OCI-LY1 (cell line): ENCODE measurements around the gene MAD2L1BP.

Experiments used
- EZH2 ChIP-seq: fragments of 200-600 bp; sonication (generic), shearing (Covaris generic); IDR thresholded peaks from 2 replicates; pipeline ENCODE4 v1.8.0; 2017; ENCODE audit warnings: borderline replicate concordance, mixed run types, mild to moderate bottlenecking, antibody characterized with exemption, low read length, moderate library complexity, mixed read lengths
- TF ChIP-seq, protein P1 (sequence below): fragments of 200-600 bp; sonication (generic), shearing (Covaris generic); IDR thresholded peaks from 2 replicates; pipeline ENCODE4 v1.5.1; 2017; ENCODE audit warnings: mild to moderate bottlenecking, antibody characterized with exemption, low read length, moderate library complexity, mixed read lengths

DNA sequence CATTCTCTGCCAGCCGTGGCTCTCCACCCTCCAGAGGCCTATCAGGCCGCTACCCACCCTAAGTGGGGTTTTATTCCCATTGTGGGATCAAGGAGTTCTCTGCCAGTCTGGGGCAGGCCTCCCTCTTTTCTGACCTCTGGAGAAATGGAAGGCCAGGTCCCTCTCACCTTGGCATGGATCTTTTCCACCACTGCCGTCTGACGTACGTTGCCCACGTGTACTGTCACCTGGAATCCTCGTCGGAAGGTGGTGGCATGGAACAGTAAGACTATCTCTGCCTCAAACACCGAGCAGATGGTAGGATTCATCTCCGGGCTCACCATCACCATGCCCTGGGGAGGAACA is 13.8 kb upstream of the MAD2L1BP start:
- no peak for TF ChIP-seq EZH2
- TF ChIP-seq, protein P1, sequence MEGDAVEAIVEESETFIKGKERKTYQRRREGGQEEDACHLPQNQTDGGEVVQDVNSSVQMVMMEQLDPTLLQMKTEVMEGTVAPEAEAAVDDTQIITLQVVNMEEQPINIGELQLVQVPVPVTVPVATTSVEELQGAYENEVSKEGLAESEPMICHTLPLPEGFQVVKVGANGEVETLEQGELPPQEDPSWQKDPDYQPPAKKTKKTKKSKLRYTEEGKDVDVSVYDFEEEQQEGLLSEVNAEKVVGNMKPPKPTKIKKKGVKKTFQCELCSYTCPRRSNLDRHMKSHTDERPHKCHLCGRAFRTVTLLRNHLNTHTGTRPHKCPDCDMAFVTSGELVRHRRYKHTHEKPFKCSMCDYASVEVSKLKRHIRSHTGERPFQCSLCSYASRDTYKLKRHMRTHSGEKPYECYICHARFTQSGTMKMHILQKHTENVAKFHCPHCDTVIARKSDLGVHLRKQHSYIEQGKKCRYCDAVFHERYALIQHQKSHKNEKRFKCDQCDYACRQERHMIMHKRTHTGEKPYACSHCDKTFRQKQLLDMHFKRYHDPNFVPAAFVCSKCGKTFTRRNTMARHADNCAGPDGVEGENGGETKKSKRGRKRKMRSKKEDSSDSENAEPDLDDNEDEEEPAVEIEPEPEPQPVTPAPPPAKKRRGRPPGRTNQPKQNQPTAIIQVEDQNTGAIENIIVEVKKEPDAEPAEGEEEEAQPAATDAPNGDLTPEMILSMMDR: no peak
